ENCODE results near the gene LPO. TPM values are rescaled to one million over a fixed set of nuclear protein-coding genes. Genes with fewer than 3 reads are reported as not detected.

The LPO gene
- total and polyA plus RNA-seq, 2 donors from 2014 or later = not detected

GRCh38 chr17:58271216-58271931, 33.0 kb downstream of the LPO start:
- Histone ChIP-seq H3K9me3 (ENCODE audit: control insufficient read depth in 2 of 3, insufficient read depth in 1 of 3, low read length in 3 of 3) (no peaks in the 10 kb centered on the region), H3K27me3 (ENCODE audit: control insufficient read depth, insufficient read depth, low read length) (no peaks in the 10 kb centered on the region), H3K9ac (ENCODE audit: low read length in 3 of 3) (no peak overlapping the region), H3K4me3 (ENCODE audit: low read length in 3 of 3) (no peak overlapping the region), H3K27ac (ENCODE audit: low read depth in 2 of 2, low read length in 2 of 2) (no peak overlapping the region), H3K36me3 (ENCODE audit: control insufficient read depth in 2 of 3, insufficient read depth in 3 of 3, low read length in 3 of 3) (no peaks in the 10 kb centered on the region), H3K4me1 (ENCODE audit: control insufficient read depth in 2 of 3, insufficient read depth in 2 of 3, low read depth in 1 of 3, low read length in 3 of 3) (no peaks in the 10 kb centered on the region)
- DNase-seq (no peak), FAIRE-seq (no peak)
- intact Hi-C loops (cut with DNase I) = no loop called here
- no peak for TF ChIP-seq CTCF (IDR thresholded peaks at IDR 0.05; ENCODE audit: borderline replicate concordance, extremely low read depth, insufficient read depth)

GRCh38 chr17:58272367-58273280, 34.2 kb downstream of the LPO start:
- intact Hi-C loops (cut with DNase I) = no loop called here
- Histone ChIP-seq H3K9ac (ENCODE audit: low read length in 3 of 3) (no peak overlapping the region), H3K27me3 (ENCODE audit: control insufficient read depth, insufficient read depth, low read length) (no peaks in the 10 kb centered on the region), H3K27ac (ENCODE audit: low read depth in 2 of 2, low read length in 2 of 2) (no peak overlapping the region), H3K36me3 (ENCODE audit: control insufficient read depth in 2 of 3, insufficient read depth in 3 of 3, low read length in 3 of 3) (no peaks in the 10 kb centered on the region), H3K9me3 (ENCODE audit: control insufficient read depth in 2 of 3, insufficient read depth in 1 of 3, low read length in 3 of 3) (no peaks in the 10 kb centered on the region), H3K4me1 (ENCODE audit: control insufficient read depth in 2 of 3, insufficient read depth in 2 of 3, low read depth in 1 of 3, low read length in 3 of 3) (no peaks in the 10 kb centered on the region), H3K4me3 (ENCODE audit: low read length in 3 of 3) (no peak overlapping the region)
- no peak for TF ChIP-seq CTCF (IDR thresholded peaks at IDR 0.05; ENCODE audit: borderline replicate concordance, extremely low read depth, insufficient read depth)
- FAIRE-seq (no peak), DNase-seq (no peak)

- FAIRE-seq (no peak), DNase-seq (no peak)
- H3K9me3 ChIP-seq (ENCODE audit: control insufficient read depth in 2 of 3, insufficient read depth in 1 of 3, low read length in 3 of 3) = no peaks in the 10 kb centered on the region
- no peaks in the 10 kb centered on the region for H3K27me3 ChIP-seq (ENCODE audit: control insufficient read depth, insufficient read depth, low read length)
- H3K4me1 ChIP-seq (ENCODE audit: control insufficient read depth in 2 of 3, insufficient read depth in 2 of 3, low read depth in 1 of 3, low read length in 3 of 3) = no peaks in the 10 kb centered on the region
- no peaks in the 10 kb centered on the region for H3K36me3 ChIP-seq (ENCODE audit: control insufficient read depth in 2 of 3, insufficient read depth in 3 of 3, low read length in 3 of 3)
- H3K27ac ChIP-seq (ENCODE audit: low read depth in 2 of 2, low read length in 2 of 2) = no peak overlapping the region
- no peak overlapping the region for H3K4me3 ChIP-seq (ENCODE audit: low read length in 3 of 3)
- no peak overlapping the region for H3K9ac ChIP-seq (ENCODE audit: low read length in 3 of 3)
- intact Hi-C loops (cut with DNase I) = no loop called here
- no peak for TF ChIP-seq CTCF (IDR thresholded peaks at IDR 0.05; ENCODE audit: borderline replicate concordance, extremely low read depth, insufficient read depth)
Observed at GRCh38 chr17:58273453-58274104, 35.2 kb downstream of the LPO start.

Measured in kidney (tissue), 14 donors.